LoVo (cell line): ENCODE measurements around the gene RSBN1L.
"Not testable (repeated sequence)": the region's sequence is repeated elsewhere in the genome, so short reads cannot be mapped to it uniquely, and the experiment has no call there.

ENCODE experiments used
- DNase-seq: peaks from one replicate; pipeline ENCODE4 v3.0.0-alpha.2; 2016; ENCODE audit warnings: low spot score

RSBN1L gene

GRCh38 chr7:77687747-77688144 lies 8.5 kb upstream of the RSBN1L start:
- DNase-seq, result no peak

GRCh38 chr7:77690289-77690688 lies 6.0 kb upstream of the RSBN1L start:
- no peak for DNase-seq

GRCh38 chr7:77691892-77692491 lies 4.3 kb upstream of the RSBN1L start:
- DNase-seq, result peak; percentile 52

- no peak for DNase-seq
Measured at GRCh38 chr7:77693830-77694583, 2.3 kb upstream of the RSBN1L start.

- peak; percentile 53 for DNase-seq
Measured at GRCh38 chr7:77696643-77697534, 630 bp downstream of the RSBN1L start.

GRCh38 chr7:77697535-77697831 lies 1.2 kb downstream of the RSBN1L start:
- DNase-seq, result no peak

- DNase-seq, result no peak
Measured at GRCh38 chr7:77698042-77698625, 1.9 kb downstream of the RSBN1L start.

GRCh38 chr7:77699056-77699455 lies 2.8 kb downstream of the RSBN1L start:
- no peak for DNase-seq

- no peak for DNase-seq
Measured at GRCh38 chr7:77702513-77702912, 6.3 kb downstream of the RSBN1L start.

- no peak for DNase-seq
Measured at GRCh38 chr7:77702968-77703472, 6.8 kb downstream of the RSBN1L start.

- DNase-seq, result not testable (repeated sequence)
Measured at GRCh38 chr7:77703669-77704068, 7.4 kb downstream of the RSBN1L start.

GRCh38 chr7:77707504-77707992 lies 11.3 kb downstream of the RSBN1L start:
- no peak for DNase-seq

GRCh38 chr7:77710067-77710466 lies 13.8 kb downstream of the RSBN1L start:
- no peak for DNase-seq

GRCh38 chr7:77710861-77711260 lies 14.6 kb downstream of the RSBN1L start:
- DNase-seq, result no peak

- no peak for DNase-seq
Measured at GRCh38 chr7:77714195-77714594, 17.9 kb downstream of the RSBN1L start.

GRCh38 chr7:77714931-77715330 lies 18.7 kb downstream of the RSBN1L start:
- DNase-seq, result not testable (repeated sequence)

GRCh38 chr7:77716804-77717203 lies 20.5 kb downstream of the RSBN1L start:
- DNase-seq, result no peak

GRCh38 chr7:77717566-77717965 lies 21.3 kb downstream of the RSBN1L start:
- not testable (repeated sequence) for DNase-seq

- DNase-seq, result no peak
Measured at GRCh38 chr7:77727527-77727926, 31.3 kb downstream of the RSBN1L start.

GRCh38 chr7:77727936-77728701 lies 31.9 kb downstream of the RSBN1L start:
- DNase-seq, result no peak

GRCh38 chr7:77729574-77730348 lies 33.5 kb downstream of the RSBN1L start:
- no peak for DNase-seq
